ENCODE measurements around the gene MCTP1. TPM values are rescaled to one million over a fixed set of nuclear protein-coding genes. Genes with fewer than 3 reads are reported as not detected.

MCTP1 gene
- polyA plus RNA-seq, 1 donor (not counting 4 experiments of a cell fraction or from before 2014, with no cell fraction given), result 4.9 TPM

DNA sequence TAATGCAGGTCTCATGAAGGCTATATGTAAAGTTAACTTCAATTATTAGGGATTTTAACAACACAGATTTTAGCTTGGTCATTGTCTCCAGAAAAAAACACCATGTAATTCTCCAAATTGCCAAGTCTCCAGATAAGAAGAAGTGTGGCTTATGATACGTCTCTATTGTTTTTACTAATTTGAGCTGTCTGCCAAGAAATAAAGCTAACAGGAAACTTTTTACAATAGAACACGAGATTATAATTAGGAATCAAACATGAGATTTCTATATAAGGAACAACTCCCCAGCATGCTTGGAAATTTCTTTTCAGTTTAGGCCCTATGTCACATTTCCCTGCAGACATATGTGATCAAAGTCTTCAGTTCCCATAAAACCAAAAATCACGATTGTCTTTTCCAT lies 142.7 kb downstream of the MCTP1 start:
- no peak overlapping the region for H2AFZ ChIP-seq (ENCODE audit: control insufficient read depth, low read length)
- dilution Hi-C loops (cut with MboI; ENCODE audit: extremely low pct_ligation_motif_present, low sequenced_read_pairs), result no loop called here

DNA sequence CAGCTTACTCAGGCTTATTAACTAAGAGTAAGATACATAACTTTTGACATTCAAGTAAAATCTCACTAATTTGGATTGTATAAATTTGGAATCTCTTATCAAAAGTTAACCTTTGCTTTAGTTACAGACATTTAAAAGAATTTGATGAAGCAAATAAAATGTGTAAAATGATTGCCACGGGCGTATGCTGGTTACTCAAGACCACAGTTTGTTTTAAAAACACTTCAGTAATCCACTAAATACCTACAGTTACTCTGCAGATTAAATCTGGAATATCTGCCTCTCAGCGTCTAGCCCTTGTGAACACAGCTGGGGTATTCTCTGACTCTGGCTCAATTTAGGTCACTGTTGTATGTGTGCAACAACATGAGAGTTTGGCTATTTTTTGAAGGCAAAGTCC lies 143.8 kb downstream of the MCTP1 start:
- no peaks in the 10 kb centered on the region for H3K9me1 ChIP-seq (ENCODE audit: control insufficient read depth, extremely low read depth, insufficient read depth, low read length)
- no peaks in the 10 kb centered on the region for H3K9me3 ChIP-seq (ENCODE audit: control insufficient read depth, low read depth, low read length)
- no peaks in the 10 kb centered on the region for H3K36me3 ChIP-seq (ENCODE audit: control insufficient read depth in 2 of 2, extremely low read depth in 1 of 2, insufficient read depth in 2 of 2, low read length in 2 of 2)
- no peak for DNase-seq (ENCODE audit: low read depth, low spot score)
- H3K27ac ChIP-seq (ENCODE audit: control insufficient read depth, insufficient read depth, low read length), result no peak overlapping the region
- H3K4me1 ChIP-seq (ENCODE audit: control insufficient read depth, extremely low read depth, insufficient read depth, low read length), result no peaks in the 10 kb centered on the region
- no peaks in the 10 kb centered on the region for H4K20me1 ChIP-seq (ENCODE audit: control insufficient read depth, extremely low read depth, insufficient read depth, low read length)
- H3K4me3 ChIP-seq (ENCODE audit: control insufficient read depth in 2 of 3, extremely low read depth in 1 of 3, insufficient read depth in 2 of 3, low read depth in 1 of 3, low read length in 3 of 3), result no peak overlapping the region
- dilution Hi-C loops (cut with MboI; ENCODE audit: extremely low pct_ligation_motif_present, low sequenced_read_pairs), result no loop called here
- H3K9ac ChIP-seq (ENCODE audit: control insufficient read depth, extremely low read depth, insufficient read depth, low read length), result no peak overlapping the region
- H3K79me2 ChIP-seq (ENCODE audit: control insufficient read depth, insufficient read depth, low read length), result no peaks in the 10 kb centered on the region
- H3K4me2 ChIP-seq (ENCODE audit: control insufficient read depth, extremely low read depth, insufficient read depth, low read depth, low read length), result no peak overlapping the region
- no peak overlapping the region for H2AFZ ChIP-seq (ENCODE audit: control insufficient read depth, low read length)
- no peak for TF ChIP-seq EZH2 (IDR thresholded peaks at IDR 0.05; ENCODE audit: low read length)
- TF ChIP-seq, protein P1, sequence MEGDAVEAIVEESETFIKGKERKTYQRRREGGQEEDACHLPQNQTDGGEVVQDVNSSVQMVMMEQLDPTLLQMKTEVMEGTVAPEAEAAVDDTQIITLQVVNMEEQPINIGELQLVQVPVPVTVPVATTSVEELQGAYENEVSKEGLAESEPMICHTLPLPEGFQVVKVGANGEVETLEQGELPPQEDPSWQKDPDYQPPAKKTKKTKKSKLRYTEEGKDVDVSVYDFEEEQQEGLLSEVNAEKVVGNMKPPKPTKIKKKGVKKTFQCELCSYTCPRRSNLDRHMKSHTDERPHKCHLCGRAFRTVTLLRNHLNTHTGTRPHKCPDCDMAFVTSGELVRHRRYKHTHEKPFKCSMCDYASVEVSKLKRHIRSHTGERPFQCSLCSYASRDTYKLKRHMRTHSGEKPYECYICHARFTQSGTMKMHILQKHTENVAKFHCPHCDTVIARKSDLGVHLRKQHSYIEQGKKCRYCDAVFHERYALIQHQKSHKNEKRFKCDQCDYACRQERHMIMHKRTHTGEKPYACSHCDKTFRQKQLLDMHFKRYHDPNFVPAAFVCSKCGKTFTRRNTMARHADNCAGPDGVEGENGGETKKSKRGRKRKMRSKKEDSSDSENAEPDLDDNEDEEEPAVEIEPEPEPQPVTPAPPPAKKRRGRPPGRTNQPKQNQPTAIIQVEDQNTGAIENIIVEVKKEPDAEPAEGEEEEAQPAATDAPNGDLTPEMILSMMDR (optimal IDR thresholded peaks at IDR 0.05 in 1 of 3, IDR thresholded peaks at IDR 0.05 in 1 of 3, conservative IDR thresholded peaks at IDR 0.05 in 1 of 3; ENCODE audit: extremely low read depth in 1 of 3, insufficient read depth in 2 of 3, low read length in 3 of 3), result no peak
- no peaks in the 10 kb centered on the region for H3K27me3 ChIP-seq (ENCODE audit: control insufficient read depth, extremely low read depth, insufficient read depth, low read length)
- no peak for FAIRE-seq

More for the DNA sequence above, 142.7 kb downstream of the MCTP1 start:
- TF ChIP-seq, protein P1 (optimal IDR thresholded peaks at IDR 0.05 in 1 of 3, IDR thresholded peaks at IDR 0.05 in 1 of 3, conservative IDR thresholded peaks at IDR 0.05 in 1 of 3; ENCODE audit: extremely low read depth in 1 of 3, insufficient read depth in 2 of 3, low read length in 3 of 3), result no peak
- TF ChIP-seq EZH2 (IDR thresholded peaks at IDR 0.05; ENCODE audit: low read length), result no peak
- FAIRE-seq, result no peak
- H3K27me3 ChIP-seq (ENCODE audit: control insufficient read depth, extremely low read depth, insufficient read depth, low read length), result no peaks in the 10 kb centered on the region
- no peak overlapping the region for H3K9ac ChIP-seq (ENCODE audit: control insufficient read depth, extremely low read depth, insufficient read depth, low read length)
- no peak overlapping the region for H3K27ac ChIP-seq (ENCODE audit: control insufficient read depth, insufficient read depth, low read length)
- no peaks in the 10 kb centered on the region for H3K4me1 ChIP-seq (ENCODE audit: control insufficient read depth, extremely low read depth, insufficient read depth, low read length)
- H4K20me1 ChIP-seq (ENCODE audit: control insufficient read depth, extremely low read depth, insufficient read depth, low read length), result no peaks in the 10 kb centered on the region
- H3K36me3 ChIP-seq (ENCODE audit: control insufficient read depth in 2 of 2, extremely low read depth in 1 of 2, insufficient read depth in 2 of 2, low read length in 2 of 2), result no peaks in the 10 kb centered on the region
- H3K79me2 ChIP-seq (ENCODE audit: control insufficient read depth, insufficient read depth, low read length), result no peaks in the 10 kb centered on the region
- DNase-seq (ENCODE audit: low read depth, low spot score), result no peak
- no peak overlapping the region for H3K4me3 ChIP-seq (ENCODE audit: control insufficient read depth in 2 of 3, extremely low read depth in 1 of 3, insufficient read depth in 2 of 3, low read depth in 1 of 3, low read length in 3 of 3)
- no peaks in the 10 kb centered on the region for H3K9me1 ChIP-seq (ENCODE audit: control insufficient read depth, extremely low read depth, insufficient read depth, low read length)
- no peak overlapping the region for H3K4me2 ChIP-seq (ENCODE audit: control insufficient read depth, extremely low read depth, insufficient read depth, low read depth, low read length)
- H3K9me3 ChIP-seq (ENCODE audit: control insufficient read depth, low read depth, low read length), result no peaks in the 10 kb centered on the region
